HG03521 (cell line): ENCODE data around the gene HLA-DRB1.
"Not testable (repeated sequence)": the region's sequence is repeated elsewhere in the genome, so short reads cannot be mapped to it uniquely, and the experiment has no call there.

Source experiments
- ATAC-seq: cut with Tn5 transposase; IDR thresholded peaks from one replicate; pipeline ENCODE4 v1.9.1; 2021; ENCODE audit warnings: mild to moderate bottlenecking, moderate library complexity; ENCODE audit not compliant: unreplicated experiment

The HLA-DRB1 gene

GRCh38 chr6:32589596-32590449, at the start of gene HLA-DRB1:
HLA-DRB1 (minus strand) TSS chr6:32589848; CDS start chr6:32589742, 106 bp downstream.
- peak; percentile 98 for ATAC-seq

- ATAC-seq: no peak
These were observed 49.0 kb upstream of the HLA-DRB1 start for GRCh38 chr6:32638532-32639219.

GRCh38 chr6:32637883-32638282, 48.2 kb upstream of the HLA-DRB1 start:
- ATAC-seq: no peak

- peak; percentile 45 for ATAC-seq
These were observed 47.7 kb upstream of the HLA-DRB1 start, which contains the start of gene HLA-DQA1 for GRCh38 chr6:32637219-32637880. HLA-DQA1 (plus strand) TSS chr6:32637406; CDS start chr6:32637459, 53 bp downstream.

- no peak for ATAC-seq
These were observed 46.0 kb upstream of the HLA-DRB1 start for GRCh38 chr6:32635526-32636123.

- not testable (repeated sequence) for ATAC-seq
These were observed 40.1 kb upstream of the HLA-DRB1 start for GRCh38 chr6:32629793-32630192.

GRCh38 chr6:32627831-32628230, 38.2 kb upstream of the HLA-DRB1 start:
- no peak for ATAC-seq

GRCh38 chr6:32627249-32627648, 37.6 kb upstream of the HLA-DRB1 start:
- no peak for ATAC-seq

- ATAC-seq: no peak
These were observed 35.5 kb upstream of the HLA-DRB1 start for GRCh38 chr6:32625137-32625536.

GRCh38 chr6:32624565-32624964, 34.9 kb upstream of the HLA-DRB1 start:
- ATAC-seq: no peak

- no peak for ATAC-seq
These were observed 34.0 kb upstream of the HLA-DRB1 start for GRCh38 chr6:32623693-32624092.

- peak; percentile 58 for ATAC-seq
These were observed 33.1 kb upstream of the HLA-DRB1 start for GRCh38 chr6:32622545-32623401.

GRCh38 chr6:32621372-32621771, 31.7 kb upstream of the HLA-DRB1 start:
- no peak for ATAC-seq

GRCh38 chr6:32617751-32618150, 28.1 kb upstream of the HLA-DRB1 start:
- ATAC-seq: no peak

GRCh38 chr6:32615885-32616532, 26.4 kb upstream of the HLA-DRB1 start:
- no peak for ATAC-seq

GRCh38 chr6:32614366-32615081, 24.9 kb upstream of the HLA-DRB1 start:
- ATAC-seq: no peak

GRCh38 chr6:32613475-32613874, 23.8 kb upstream of the HLA-DRB1 start:
- ATAC-seq: no peak

GRCh38 chr6:32610682-32611296, 21.1 kb upstream of the HLA-DRB1 start:
- ATAC-seq: no peak
